PC-3 (cell line): ENCODE measurements around the gene ONECUT3.

Source experiments
- EZH2 ChIP-seq: fragments of 300-600 bp; sonication (generic); IDR thresholded peaks from one replicate; pipeline ENCODE4 v1.6.1; 2017; ENCODE audit warnings: antibody characterized with exemption, mild to moderate bottlenecking, low read length; ENCODE audit not compliant: unreplicated experiment
- TF ChIP-seq, protein P1 (sequence below): fragments of 300-600 bp; sonication (generic); conservative IDR thresholded peaks from 2 replicates; pipeline ENCODE4 v1.5.1; 2017; ENCODE audit warnings: antibody characterized with exemption, low read depth, mild to moderate bottlenecking, low read length

DNA sequence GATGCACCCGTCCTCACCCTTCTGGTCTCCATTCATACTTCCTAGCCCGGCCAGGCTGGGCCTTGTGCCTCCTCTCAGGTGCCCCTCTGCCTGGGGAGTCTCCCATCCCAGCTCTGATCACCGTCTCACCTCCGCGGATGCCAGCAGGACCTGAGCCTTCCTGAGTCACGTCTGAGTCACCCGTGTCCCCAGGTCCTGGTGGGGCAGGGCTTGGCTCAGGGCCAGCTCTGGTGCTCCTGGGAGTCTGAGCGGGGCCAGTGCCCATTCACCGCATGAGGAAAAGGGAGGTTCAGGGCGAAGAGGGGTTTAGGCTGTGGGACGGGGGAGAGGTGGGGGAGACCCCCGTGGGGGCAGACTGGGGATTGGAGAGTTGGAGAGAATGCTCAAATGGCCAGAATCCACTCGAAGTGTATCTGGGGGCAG lies 58.2 kb downstream of the ONECUT3 start:
- TF ChIP-seq, protein P1, sequence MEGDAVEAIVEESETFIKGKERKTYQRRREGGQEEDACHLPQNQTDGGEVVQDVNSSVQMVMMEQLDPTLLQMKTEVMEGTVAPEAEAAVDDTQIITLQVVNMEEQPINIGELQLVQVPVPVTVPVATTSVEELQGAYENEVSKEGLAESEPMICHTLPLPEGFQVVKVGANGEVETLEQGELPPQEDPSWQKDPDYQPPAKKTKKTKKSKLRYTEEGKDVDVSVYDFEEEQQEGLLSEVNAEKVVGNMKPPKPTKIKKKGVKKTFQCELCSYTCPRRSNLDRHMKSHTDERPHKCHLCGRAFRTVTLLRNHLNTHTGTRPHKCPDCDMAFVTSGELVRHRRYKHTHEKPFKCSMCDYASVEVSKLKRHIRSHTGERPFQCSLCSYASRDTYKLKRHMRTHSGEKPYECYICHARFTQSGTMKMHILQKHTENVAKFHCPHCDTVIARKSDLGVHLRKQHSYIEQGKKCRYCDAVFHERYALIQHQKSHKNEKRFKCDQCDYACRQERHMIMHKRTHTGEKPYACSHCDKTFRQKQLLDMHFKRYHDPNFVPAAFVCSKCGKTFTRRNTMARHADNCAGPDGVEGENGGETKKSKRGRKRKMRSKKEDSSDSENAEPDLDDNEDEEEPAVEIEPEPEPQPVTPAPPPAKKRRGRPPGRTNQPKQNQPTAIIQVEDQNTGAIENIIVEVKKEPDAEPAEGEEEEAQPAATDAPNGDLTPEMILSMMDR, result no peak
- TF ChIP-seq EZH2, result no peak
